Bone marrow (tissue), 2 donors: ENCODE measurements around the gene INSR.
"Not testable (repeated sequence)": the region's sequence is repeated elsewhere in the genome, so short reads cannot be mapped to it uniquely, and the experiment has no call there.

Experiments
- DNase-seq, 2 donors: peaks; one replicate each; lab custom pipeline; 2025; lab: John Stamatoyannopoulos, UW

The INSR gene

DNA sequence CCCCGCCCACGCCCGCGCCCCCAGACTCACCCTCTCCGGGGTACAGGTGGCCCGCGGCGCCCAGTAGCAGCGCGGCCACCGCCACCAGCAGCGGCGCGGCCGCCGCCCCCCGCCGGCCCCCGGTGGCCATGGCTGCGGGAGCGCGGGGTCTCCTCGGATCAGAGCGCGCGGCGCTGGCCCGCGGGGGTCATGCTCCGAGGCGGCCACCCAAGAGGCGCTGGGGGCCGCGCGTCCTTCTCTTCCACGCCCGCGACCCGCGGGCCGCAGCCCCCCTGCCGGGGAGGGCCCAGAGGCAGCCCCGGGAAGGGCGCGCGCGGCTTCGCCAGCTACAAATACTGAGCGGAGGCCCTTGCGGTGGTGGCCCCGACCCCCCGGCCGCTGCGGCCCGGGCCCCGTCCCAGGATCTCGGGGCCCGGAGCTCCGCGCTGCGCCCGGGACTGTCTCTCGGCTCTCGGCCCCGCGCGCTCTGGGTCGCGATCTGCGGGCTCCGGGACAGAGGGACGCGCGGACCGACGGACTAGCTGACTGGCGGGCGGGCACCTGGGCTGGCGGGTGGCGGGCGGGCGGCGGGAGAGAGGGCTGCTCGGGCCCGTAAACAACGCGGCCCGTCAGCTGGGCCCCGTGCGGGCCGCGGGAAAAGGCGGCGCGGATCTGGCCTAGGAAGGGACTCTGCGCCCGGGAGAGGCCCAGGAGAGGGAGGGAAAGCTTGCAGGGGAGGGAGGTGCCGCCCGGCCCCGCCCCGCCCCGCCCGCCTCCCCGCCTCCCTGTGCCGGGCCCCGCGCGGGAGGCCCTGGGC lies at the start of gene INSR:
Gene INSR (minus strand): TSS at position 653 of the 796 bp plus-strand sequence. CDS start 523 bp downstream, at position 130.
- peak; percentile 49 to 71 for DNase-seq

DNA sequence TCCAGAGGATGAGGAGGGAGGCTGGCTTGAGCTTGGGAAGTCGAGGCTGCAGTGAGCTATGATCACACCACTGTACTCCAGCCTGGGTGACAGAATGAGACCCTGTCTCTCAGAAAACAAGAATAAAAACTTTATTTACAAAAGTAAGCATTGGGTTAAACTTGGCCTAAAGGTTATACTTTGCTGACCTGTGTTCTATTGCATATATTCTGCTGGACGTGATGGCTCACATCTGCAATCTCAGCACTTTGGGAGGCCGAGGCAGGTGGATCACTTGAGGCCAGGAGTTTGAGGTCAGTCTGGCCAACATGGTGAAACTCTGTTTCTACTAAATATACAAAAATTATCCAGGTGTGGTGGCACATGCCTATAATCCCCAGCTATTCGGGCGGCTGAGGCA lies 47.9 kb upstream of the INSR start:
- DNase-seq = no peak

DNA sequence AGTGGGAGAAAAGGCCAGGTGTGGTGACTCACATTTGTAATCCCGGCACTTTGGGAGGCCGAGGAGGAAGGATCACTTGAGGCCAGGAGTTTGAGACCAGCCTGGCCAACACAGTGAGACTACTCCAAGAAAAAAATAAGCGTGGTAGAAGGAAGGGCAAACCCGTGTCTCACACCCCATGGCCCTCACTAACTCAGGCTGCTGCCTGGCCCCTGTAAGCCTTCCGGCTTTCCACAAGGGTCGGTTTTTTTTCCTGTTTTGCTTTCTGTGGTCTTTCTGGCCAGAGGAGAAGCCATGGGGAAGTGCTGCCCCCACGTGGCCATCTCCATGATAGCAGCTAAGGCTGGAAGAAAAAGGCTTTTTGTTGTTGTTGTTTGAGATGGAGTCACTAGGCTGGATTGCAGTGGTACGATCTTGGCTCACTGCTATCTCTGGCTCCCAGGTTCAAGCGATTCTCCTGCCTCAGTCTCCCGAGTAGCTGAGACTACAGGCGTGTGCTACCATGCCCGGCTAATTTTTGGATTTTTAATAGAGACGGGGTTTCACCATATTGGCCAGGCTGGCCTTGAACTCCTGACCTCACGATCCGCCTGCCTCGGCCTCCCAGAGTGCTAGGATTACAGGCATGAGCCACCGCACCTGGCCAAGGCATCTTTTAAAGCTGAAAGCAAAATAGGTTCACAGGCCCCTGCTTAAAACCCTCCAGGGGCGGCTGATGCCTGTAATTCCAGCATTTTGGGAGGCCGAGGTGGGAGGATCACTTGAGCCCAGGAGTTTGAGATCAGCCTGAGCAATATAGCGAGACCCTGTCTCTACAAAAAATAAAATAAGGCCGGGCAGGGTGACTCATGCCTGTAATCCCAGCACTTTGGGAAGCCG lies 47.0 kb upstream of the INSR start:
- DNase-seq = peak; percentile 56 to 81

DNA sequence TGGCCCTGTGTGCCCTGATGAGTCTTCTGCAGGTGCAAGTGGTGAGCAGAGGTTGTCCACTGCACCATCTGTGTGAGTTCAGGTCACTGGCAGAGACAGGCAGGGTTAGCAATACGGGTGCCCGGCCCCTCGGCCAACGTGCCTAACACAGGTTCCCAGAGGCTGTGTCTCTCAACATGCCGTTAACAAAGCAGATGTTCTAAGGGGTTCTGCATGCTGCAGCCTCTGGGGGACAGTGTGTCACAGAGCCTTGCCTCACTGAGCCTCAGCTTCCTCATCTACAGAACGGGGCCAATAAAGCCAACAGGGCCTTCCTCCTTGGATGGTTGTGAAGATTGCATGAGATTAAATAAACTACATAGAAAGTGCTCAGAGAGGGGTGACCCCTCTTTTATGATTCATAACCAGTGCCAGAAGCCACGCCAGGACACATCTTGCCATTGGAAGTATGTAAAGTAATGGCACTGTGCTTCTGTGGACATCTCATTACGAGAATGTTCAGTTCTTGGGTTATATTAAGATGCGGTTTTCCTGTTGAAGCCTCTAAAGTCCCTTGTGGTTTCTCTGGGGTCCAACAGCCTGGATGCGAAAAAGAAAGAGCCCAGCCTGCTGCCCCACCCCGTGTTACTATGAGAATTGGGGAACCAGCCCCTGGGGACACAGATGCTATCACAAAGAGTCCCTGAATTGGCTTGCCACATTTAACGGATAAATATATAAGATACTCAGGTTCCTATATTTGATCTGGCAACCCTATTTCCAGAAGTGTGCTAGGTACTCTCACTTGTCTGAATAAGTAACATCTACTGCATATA lies 43.4 kb upstream of the INSR start:
- peak; percentile 36 to 96 for DNase-seq

DNA sequence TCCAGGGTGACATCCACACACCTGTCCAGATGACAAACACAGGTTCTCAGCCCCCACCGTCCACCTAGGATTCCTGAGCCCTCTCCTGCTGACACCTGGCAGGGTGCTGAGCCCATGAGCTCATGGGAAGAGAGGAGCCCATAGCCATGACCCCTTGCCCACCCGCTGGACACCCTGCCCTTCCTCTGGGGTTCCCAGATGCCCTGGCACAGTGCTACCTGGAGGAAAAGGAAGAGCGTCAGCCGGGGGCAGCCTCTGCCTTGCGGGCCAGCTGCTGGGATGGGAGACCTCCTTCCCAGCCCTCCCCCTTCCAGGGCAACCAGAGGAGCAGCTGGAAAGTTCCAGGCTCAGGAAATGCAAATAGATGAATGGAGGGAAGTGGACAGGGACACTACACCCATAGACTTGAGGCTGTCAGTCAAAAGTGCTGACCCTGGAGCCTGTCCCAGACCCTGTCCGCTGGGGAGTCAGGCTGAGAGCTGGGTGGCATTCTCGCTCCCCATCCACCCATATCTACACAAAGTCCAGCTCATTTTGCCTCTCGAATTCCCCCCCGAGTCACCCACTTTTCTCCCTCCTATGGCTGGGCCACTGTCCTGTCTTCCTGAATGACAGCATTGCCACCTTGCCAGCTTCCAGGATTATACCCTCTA lies 42.2 kb upstream of the INSR start:
- DNase-seq = no peak

DNA sequence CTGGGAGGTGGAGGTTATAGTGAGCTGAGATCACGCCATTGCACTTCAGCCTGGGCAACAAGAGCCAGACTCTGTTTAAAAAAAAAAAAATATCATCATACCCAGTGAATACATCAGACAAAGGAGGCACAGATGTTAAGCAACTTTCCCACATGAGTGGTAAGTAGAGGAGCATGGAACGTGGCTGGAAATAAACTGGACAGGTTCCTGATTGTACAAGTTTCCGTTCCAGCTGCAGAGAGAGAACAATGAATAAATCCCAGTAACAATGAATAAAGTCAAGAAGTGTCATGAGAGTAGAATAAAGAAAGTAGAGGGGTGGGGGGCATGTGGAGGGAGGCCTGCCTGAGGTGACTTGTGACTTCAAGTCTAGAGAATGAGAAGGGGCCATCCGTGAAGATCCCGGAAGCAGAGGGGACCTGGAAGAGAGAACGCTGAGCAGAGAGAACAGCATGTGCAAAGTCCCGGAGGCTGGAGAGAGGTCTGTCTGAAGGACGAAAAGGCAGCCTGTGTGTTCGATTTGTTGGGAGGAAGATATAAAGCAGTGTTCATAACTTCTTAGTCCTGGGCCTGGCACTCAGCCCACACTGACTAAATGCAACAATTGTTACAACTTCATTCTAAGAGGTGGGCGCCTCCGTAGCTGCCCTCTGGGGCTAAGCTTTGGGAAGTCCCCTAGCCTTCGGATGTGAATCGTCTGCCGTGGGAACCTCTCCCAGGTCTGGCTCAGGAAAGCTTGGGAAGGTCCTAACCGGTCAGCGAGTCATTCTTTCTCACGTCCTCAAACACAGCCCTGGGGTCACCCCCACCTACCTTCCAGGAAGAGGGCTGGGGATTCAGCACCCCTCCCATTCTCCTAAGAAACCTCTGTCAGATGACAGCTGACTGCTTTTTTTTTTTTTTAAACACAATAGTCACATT lies 39.2 kb upstream of the INSR start:
- DNase-seq = no peak

DNA sequence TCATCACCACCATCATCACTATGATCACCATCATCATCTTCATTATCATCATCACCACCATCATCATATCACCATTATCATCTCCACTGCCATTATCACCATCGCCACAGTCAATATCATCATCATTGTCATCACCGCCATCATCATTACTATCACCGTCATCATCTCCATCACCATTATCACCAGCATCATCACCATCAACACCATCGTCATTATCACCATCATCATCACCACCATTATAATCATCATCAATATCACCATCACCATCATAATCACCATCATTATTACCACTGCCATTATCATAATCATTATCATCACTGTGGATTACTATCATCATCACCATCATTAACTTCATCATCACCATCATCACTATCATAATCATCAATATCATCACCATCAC lies 37.2 kb upstream of the INSR start:
- no peak for DNase-seq

DNA sequence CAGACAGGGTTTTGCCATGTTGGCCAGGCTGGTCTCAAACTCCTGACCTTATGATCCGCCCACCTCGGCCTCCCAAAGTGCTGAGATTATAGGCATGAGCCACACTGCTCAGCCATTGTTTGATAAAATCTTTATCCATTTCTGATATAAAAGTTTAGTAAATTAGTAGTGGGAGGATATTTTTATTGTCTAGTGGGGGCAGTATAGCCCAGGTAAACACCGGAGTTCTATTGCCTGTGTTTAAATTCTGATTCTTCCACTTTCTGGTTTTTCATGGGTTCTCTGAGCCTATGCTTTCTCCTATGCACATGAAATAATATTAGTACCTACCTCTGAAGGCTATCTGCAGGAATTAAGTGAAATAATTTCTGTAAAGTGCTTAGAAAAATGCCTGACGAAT lies 34.4 kb upstream of the INSR start:
- no peak for DNase-seq

DNA sequence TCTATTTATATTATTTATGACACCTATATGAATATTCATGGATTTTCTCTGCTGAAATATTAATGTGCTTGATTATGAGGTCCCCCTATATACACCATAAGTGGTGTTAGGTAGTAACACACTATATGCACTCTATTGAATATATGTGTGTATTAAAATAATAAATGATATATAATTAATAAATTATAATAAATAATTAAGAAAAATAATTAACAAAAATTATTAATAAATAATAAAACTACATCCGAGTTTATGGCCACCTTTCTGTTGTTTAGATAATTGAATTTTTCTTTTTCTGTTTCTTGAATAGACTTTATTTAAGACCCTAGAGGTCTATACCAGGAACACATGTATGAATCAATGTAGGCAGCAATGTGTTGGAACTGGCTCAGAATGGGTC lies 33.6 kb upstream of the INSR start:
- DNase-seq = no peak

DNA sequence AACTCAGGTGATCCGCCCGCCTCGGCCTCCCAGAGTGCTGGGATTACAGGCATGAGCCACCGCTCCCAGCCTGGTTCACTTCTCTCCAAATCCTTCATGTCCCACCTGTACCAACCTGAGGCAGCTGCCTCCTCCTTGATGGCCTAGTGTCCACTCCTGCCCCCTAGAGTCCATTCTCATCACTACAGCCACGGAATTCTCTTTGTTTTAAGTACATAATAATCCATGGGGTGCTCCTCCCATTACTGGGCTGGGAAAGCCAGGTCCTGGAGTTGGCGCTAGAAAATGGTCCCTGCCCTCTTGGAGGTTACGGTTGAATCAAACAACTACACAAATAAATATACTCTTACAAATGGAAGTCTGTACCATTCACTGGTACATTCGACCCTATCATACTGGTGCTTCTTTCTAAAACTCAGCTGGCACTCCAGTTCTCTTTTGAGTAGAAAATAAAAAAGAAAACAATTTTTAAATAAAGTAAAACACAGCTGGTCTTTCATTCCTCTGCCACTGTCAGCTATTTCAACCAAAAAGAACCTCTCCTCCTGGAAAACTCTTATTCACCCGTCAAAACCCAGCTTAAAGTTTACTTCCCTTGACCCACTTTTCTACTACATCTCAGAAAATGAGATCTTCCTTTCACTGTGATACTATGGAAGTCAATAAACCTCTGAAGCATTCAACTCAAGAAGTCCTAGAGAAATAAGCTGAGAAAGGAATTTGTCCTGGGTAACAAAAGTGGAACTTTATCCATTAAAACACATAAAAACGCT lies 32.1 kb upstream of the INSR start:
- DNase-seq = no peak

DNA sequence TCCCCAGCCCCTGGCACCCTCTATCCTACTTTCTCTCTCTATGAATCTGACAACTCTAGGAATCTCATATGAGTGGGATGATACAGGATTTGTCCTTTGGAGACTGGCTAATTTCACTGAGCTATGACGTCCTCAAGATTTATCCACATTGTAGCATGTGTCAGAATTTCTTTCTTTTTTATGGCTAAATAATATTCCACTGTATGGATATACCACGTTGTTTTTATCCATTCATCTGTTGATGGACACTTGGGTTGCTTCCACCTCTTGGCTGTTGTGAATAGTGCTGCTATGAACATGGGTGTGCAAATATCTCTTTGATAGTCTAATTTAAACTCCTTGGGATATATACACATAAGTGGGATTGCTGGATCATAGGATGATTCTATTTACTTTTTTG lies 24.0 kb upstream of the INSR start:
- no peak for DNase-seq

DNA sequence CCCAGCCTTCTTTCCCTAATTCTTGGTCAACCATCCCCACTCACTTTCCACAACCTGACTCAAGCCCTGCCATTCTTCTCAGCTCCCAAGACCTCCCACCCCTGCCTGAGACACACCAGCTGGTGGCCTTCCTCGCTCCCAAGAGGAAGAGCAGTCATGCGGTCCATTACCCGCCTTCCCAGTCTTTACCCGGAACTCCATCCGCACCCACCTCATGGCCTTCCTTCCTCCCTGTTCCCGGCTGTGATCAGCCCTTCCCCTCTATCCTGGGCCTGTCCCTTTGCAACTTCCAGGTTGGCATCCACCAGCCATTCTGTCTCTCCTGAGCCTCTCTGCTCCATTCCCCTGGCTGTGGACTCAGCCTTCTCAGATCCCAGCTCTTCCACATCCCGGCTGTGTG lies 18.6 kb upstream of the INSR start:
- no peak for DNase-seq

DNA sequence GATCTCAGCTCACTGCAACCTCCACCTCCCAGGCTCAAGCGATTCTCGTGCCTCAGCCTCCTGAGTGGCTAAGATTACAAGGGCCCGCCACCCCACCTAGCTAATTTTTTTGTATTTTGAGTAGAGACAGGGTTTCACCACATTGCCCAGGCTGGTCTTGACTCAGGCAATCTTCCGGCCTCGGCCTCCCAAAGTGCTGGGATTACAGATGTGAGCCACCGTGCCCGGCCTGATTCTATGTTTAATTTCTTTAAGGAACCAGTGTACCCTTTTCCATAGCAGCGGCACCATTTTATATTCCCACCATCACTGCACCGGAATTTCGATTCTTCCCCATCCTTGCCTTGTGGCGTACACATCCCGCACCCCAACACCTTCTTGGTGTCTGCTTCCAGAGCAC lies 17.7 kb upstream of the INSR start:
- no peak for DNase-seq

DNA sequence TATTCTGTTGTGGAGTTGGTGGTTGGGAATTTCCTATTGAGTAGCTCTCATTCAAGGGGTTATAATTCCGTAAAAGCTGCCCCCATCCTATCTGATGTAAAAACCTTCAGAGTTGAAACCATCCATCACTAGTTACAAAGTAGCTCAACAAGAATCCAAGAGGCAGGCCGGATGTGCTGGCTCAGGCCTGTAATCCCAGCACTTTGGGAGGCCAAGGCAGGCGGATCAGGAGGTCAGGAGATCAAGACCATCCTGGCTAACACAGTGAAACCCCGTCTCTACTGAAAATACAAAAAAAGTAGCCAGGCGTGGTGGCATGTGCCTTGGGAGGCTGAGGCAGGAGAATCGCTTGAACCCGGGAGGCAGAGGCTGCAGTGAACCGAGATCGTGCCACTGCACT lies 14.1 kb upstream of the INSR start:
- DNase-seq = not testable (repeated sequence)

DNA sequence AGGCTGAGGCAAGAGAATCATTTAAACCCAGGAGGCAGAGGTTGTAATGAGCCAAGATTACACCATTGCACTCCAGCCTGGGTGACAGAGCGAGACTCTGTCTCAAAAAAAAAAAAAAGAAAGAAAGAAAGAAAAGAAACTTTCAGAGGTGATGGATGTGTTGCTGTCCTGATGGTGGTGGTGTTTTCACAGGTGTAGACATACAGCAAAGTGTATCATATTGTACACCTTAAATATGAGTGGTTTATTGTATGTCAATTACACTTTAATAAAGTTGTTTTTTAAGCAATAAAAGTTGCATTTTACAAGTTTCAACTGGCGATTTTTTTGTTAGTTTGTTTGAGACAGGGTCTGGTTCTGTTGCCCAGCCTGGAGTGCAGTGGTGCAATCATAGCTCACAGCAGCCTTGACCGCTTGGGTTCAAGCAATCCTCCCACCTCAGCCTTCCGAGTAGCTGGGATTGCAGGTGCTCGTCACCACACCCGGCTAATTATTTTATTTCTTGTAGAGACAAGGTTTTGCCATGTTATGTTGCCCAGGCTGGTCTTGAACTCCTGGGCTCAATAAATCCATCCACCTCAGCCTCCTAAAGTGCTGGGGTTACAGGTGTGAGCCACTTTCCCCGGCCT lies 13.5 kb upstream of the INSR start:
- no peak for DNase-seq

DNA sequence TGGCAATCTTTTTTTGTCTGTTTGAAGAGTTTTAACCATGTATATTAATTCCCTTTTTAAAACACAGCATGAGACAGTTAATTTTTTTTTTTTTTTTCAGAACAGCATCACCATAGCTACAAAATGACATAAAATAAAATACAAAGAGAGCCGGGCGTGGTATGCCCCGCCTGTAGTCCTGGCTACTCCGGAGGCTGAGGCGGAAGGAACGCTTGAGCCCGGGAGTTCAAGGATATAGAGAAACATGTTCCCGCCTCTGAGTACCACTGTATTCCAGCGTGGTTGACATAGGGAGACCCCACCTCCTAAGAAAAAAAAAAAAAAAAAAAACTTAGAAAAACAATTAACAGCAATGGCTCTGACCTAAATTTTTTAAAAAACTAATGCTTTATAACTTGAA lies 10.0 kb upstream of the INSR start:
- no peak for DNase-seq

DNA sequence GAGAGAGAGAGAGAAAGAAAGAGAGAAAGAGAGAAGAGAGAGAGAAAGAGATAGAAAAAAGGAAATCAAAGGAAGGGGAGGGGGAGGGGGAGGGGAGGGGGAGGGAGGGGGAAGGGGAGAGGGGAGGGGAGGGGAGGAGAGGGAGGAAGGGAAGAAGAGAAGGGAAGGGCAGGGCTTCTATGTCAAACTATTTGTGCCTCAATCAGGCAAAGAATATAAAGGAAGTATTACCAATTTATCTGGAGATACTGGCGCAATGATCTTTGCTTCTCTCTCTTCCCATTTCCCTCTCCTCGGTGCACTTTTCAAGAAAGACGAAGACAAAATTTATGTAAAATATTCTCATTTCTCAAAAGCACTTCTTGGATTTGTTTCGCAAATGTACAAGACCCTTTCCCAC lies 9.3 kb upstream of the INSR start:
- no peak for DNase-seq

DNA sequence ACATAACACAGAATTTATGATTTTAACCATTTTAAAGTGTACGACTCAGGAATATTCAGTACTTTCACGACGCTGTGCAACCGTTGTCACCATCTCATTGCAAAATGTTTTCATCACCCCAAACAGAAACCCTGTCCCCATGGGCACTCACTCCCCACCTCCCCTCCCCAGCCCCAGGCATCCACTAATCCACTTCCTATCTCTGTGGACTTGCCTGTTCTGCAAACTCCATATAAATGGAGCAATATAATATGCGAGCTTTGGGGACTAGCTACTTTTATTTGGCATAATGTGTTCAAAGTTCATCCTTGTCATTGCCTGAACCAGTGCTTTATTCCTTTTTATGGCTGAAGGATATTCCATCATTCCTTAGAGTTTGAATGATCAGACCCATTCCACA lies 7.3 kb upstream of the INSR start:
- no peak for DNase-seq

DNA sequence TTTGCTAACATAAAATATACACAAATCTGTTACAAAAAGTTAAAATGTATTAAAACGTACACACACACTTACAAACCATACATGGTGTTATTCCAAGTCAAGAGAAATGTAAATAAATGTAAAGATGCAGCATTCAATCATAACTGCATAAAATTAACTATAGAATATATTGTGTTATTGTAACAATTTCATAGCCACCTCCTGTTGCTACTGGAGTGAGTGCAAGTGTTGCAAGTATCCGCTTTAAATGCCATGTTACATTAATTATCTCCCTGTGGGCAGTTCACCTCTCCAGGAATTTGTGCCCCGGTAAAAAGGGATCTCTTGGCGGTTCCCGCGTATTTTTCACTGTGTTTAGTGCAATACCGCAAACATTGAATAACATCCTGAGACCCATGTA lies 3.5 kb upstream of the INSR start:
- DNase-seq = no peak
